OCI-LY7 (cell line): ENCODE results near the gene ANKRD16.

Experiments used
- EZH2phosphoT487 ChIP-seq: fragments of 200-600 bp; sonication (generic); IDR thresholded peaks from 2 replicates; pipeline ENCODE4 v1.6.1; 2018; ENCODE audit warnings: low read depth, borderline replicate concordance, mild to moderate bottlenecking, mixed run types, antibody characterized with exemption, low read length, moderate library complexity, mixed read lengths
- TF ChIP-seq, protein P1 (sequence below): fragments of 200-600 bp; sonication (generic); conservative IDR thresholded peaks from 2 replicates; pipeline ENCODE4 v1.5.1; 2014; ENCODE audit warnings: mild to moderate bottlenecking, antibody characterized with exemption, low read length, moderate library complexity, mixed read lengths

DNA sequence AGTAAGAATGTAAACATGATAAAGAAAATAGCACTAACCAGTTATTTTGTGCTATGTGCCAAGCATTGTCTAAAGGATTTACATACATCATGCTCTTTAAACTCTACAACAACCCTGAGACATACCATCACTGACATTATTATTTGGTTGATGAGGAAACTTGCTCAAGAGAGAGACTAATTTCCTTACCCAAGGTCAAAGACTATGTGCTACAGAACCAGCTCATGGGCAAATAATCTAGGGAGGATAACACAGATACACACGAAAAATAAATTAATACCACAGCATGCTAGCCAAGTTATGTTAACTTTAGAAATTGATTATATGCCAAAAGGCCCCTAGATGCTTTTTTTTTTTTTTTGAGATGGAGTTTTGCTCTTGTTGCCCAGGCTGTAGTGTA lies 2.7 kb downstream of the ANKRD16 start:
- TF ChIP-seq, protein P1, sequence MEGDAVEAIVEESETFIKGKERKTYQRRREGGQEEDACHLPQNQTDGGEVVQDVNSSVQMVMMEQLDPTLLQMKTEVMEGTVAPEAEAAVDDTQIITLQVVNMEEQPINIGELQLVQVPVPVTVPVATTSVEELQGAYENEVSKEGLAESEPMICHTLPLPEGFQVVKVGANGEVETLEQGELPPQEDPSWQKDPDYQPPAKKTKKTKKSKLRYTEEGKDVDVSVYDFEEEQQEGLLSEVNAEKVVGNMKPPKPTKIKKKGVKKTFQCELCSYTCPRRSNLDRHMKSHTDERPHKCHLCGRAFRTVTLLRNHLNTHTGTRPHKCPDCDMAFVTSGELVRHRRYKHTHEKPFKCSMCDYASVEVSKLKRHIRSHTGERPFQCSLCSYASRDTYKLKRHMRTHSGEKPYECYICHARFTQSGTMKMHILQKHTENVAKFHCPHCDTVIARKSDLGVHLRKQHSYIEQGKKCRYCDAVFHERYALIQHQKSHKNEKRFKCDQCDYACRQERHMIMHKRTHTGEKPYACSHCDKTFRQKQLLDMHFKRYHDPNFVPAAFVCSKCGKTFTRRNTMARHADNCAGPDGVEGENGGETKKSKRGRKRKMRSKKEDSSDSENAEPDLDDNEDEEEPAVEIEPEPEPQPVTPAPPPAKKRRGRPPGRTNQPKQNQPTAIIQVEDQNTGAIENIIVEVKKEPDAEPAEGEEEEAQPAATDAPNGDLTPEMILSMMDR, result no peak
- TF ChIP-seq EZH2phosphoT487, result no peak
